ENCODE data around the gene PTH1R. TPM values are rescaled to one million over a fixed set of nuclear protein-coding genes. Genes with fewer than 3 reads are reported as not detected.

The PTH1R gene
- total RNA-seq, 1 experiment from 2014 or later: 0.32 TPM

GRCh38 chr3:46860810-46861604, 16.5 kb upstream of the PTH1R start:
- no peak overlapping the region for H2AFZ ChIP-seq (ENCODE audit: low read depth, low read length, poor library complexity, severe bottlenecking)
- no peaks in the 10 kb centered on the region for H3K9me3 ChIP-seq (ENCODE audit: control insufficient read depth in 1 of 2, insufficient read depth in 1 of 2, low read depth in 1 of 2, low read length in 2 of 2)
- H3K79me2 ChIP-seq (ENCODE audit: insufficient read depth, low read length): no peaks in the 10 kb centered on the region
- no peak for TF ChIP-seq POLR2A (IDR thresholded peaks at IDR 0.05; ENCODE audit: borderline replicate concordance, extremely low read depth, insufficient read depth, insufficient read length)
- no peak for TF ChIP-seq SP1 (IDR thresholded peaks at IDR 0.05; ENCODE audit: low read depth)
- TF ChIP-seq EZH2 (IDR thresholded peaks at IDR 0.05): no peak
- TF ChIP-seq SIN3A (IDR thresholded peaks at IDR 0.05; ENCODE audit: low read depth): no peak
- TF ChIP-seq YY1 (IDR thresholded peaks at IDR 0.05; ENCODE audit: extremely low read depth, insufficient replicate concordance, low read depth, low read length): no peak
- no peak for TF ChIP-seq POLR2AphosphoS5 (IDR thresholded peaks at IDR 0.05; ENCODE audit: low read depth, low read length)
- H4K20me1 ChIP-seq (ENCODE audit: insufficient read depth): no peaks in the 10 kb centered on the region
- POLR2A ChIA-PET: no interaction called here
- RAD21 ChIA-PET (ENCODE audit: low non-redundant PET in 1 of 2, low total read pairs in 2 of 2, uncharacterized antibody in 2 of 2, unreplicated experiment in 2 of 2): no interaction called here
- H3K4me3 ChIP-seq (replicated peaks in 1 of 2; ENCODE audit: low read depth in 1 of 2, low read length in 2 of 2): no peak overlapping the region
- no peaks in the 10 kb centered on the region for H3K27me3 ChIP-seq (ENCODE audit: insufficient read depth, low read length)
- H3K4me2 ChIP-seq (ENCODE audit: low read length): no peak overlapping the region
- no peak overlapping the region for H3K9ac ChIP-seq (ENCODE audit: low read length)
- no peak for ATAC-seq
- CTCF ChIA-PET: no interaction called here
- no peaks in the 10 kb centered on the region for H3K4me1 ChIP-seq (ENCODE audit: control insufficient read depth in 1 of 2, insufficient read depth in 2 of 2, low read length in 2 of 2)
- intact Hi-C loops (cut with micrococcal nuclease): no loop called here
- H3K9me2 ChIP-seq (ENCODE audit: insufficient read depth): no peaks in the 10 kb centered on the region
- H3K36me3 ChIP-seq (ENCODE audit: control insufficient read depth in 1 of 2, insufficient read depth in 2 of 2, low read length in 2 of 2): no peaks in the 10 kb centered on the region
- H3K27ac ChIP-seq (ENCODE audit: low read depth, low read length): no peak overlapping the region
- no peak for DNase-seq (ENCODE audit: low read depth, low spot score)
- BruUV-seq (replicated peaks): no TSS peak

- no peaks in the 10 kb centered on the region for H4K20me1 ChIP-seq (ENCODE audit: insufficient read depth)
- no peaks in the 10 kb centered on the region for H3K9me3 ChIP-seq (ENCODE audit: control insufficient read depth in 1 of 2, insufficient read depth in 1 of 2, low read depth in 1 of 2, low read length in 2 of 2)
- no peak for ATAC-seq
- no peaks in the 10 kb centered on the region for H3K9me2 ChIP-seq (ENCODE audit: insufficient read depth)
- no peak for TF ChIP-seq POLR2A (IDR thresholded peaks at IDR 0.05; ENCODE audit: borderline replicate concordance, extremely low read depth, insufficient read depth, insufficient read length)
- RAD21 ChIA-PET (ENCODE audit: low non-redundant PET in 1 of 2, low total read pairs in 2 of 2, uncharacterized antibody in 2 of 2, unreplicated experiment in 2 of 2): no interaction called here
- H3K36me3 ChIP-seq (ENCODE audit: control insufficient read depth in 1 of 2, insufficient read depth in 2 of 2, low read length in 2 of 2): no peaks in the 10 kb centered on the region
- no peak for DNase-seq (ENCODE audit: low read depth, low spot score)
- H3K4me1 ChIP-seq (ENCODE audit: control insufficient read depth in 1 of 2, insufficient read depth in 2 of 2, low read length in 2 of 2): no peaks in the 10 kb centered on the region
- no peak overlapping the region for H3K4me2 ChIP-seq (ENCODE audit: low read length)
- no peak overlapping the region for H3K27ac ChIP-seq (ENCODE audit: low read depth, low read length)
- H2AFZ ChIP-seq (ENCODE audit: low read depth, low read length, poor library complexity, severe bottlenecking): no peak overlapping the region
- CTCF ChIA-PET: interaction anchor here (1.1 kb wide), 1 partner anchor 33 kb away, joined by 3 read pairs; no protein-coding TSS in a partner anchor
- H3K27me3 ChIP-seq (ENCODE audit: insufficient read depth, low read length): no peaks in the 10 kb centered on the region
- intact Hi-C loops (cut with micrococcal nuclease): no loop called here
- no peak overlapping the region for H3K4me3 ChIP-seq (replicated peaks in 1 of 2; ENCODE audit: low read depth in 1 of 2, low read length in 2 of 2)
- H3K9ac ChIP-seq (ENCODE audit: low read length): no peak overlapping the region
- POLR2A ChIA-PET: no interaction called here
- BruUV-seq (replicated peaks): no TSS peak
- no peaks in the 10 kb centered on the region for H3K79me2 ChIP-seq (ENCODE audit: insufficient read depth, low read length)
These were observed 15.7 kb upstream of the PTH1R start for GRCh38 chr3:46861605-46862368.

Measured in HCT116 (cell line).